SK-N-MC (cell line): ENCODE measurements around the gene DPYD.

Source experiments
- EZH2 ChIP-seq: fragments of 200-600 bp; sonication (generic); IDR thresholded peaks from one replicate; pipeline ENCODE4 v1.6.1; 2017; ENCODE audit warnings: antibody characterized with exemption
- FOXP2 ChIP-seq: optimal IDR thresholded peaks from 2 replicates; pipeline ENCODE3; 2011; ENCODE audit warnings: mild to moderate bottlenecking, moderate library complexity; ENCODE audit not compliant: insufficient read depth; ENCODE audit errors: extremely low read length, control extremely low read depth
- POLR2AphosphoS5 ChIP-seq: IDR thresholded peaks from 2 replicates; pipeline ENCODE4 v1.6.1; 2012; ENCODE audit warnings: mild to moderate bottlenecking, low read depth, low read length, borderline replicate concordance

DNA sequence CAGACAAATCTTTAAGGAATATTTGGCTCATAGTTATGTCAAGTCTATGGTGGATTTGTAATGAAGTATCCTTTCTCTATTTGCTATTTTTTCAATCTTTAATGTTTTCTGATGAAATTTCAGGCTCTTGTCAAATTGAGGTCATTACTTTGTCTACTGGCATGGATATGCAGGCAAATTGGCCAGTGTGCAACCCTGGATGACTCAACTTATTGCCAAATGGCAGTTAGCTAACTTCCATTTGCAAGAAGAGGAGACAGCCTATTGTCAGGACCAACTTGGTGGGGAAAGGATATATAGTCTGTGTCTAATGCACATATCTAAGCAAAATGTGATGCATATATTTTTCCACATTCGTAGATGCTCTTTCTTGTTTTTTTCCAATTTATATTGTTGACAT lies 668.8 kb downstream of the DPYD start:
- TF ChIP-seq EZH2 (no peak), POLR2AphosphoS5 (no peak), FOXP2 (no peak)
